H7 (cell line): ENCODE measurements around the gene UBE2F. TPM values are rescaled to one million over a fixed set of nuclear protein-coding genes. Genes with fewer than 3 reads are reported as not detected.
A peak's percentile ranks its signal among the peaks of the same experiment; 100 is the strongest.
"Not testable (repeated sequence)": the region's sequence is repeated elsewhere in the genome, so short reads cannot be mapped to it uniquely, and the experiment has no call there.

ENCODE experiments used
- DNase-seq: peaks from one replicate; pipeline ENCODE4 v3.0.0; 2012
- H3K27me3 ChIP-seq: 2 replicates; pipeline ENCODE4 v1.6.0; 2011; ENCODE audit warnings: mild to moderate bottlenecking, low read length; ENCODE audit not compliant: control insufficient read depth, insufficient read depth
- H3K36me3 ChIP-seq: replicated peaks from 2 replicates; pipeline ENCODE4 v1.5.1; 2011; ENCODE audit warnings: low read length; ENCODE audit not compliant: control insufficient read depth, insufficient read depth
- H3K4me3 ChIP-seq: 2 replicates; pipeline ENCODE4 v1.5.1; 2011; ENCODE audit warnings: low read depth, mild to moderate bottlenecking, control low read depth, low read length, moderate library complexity; ENCODE audit not compliant: insufficient read depth
- total RNA-seq: library from RNA; depleted of rRNA; stranded (reverse); fragments of >200 nt; shearing (Covaris generic); gene quantifications from 2 replicates; pipeline ENCODE4 v1.2.3, GENCODE V29; 2014

Gene UBE2F
- total RNA-seq, 1 experiment from 2014 or later = 54.8 TPM

DNA sequence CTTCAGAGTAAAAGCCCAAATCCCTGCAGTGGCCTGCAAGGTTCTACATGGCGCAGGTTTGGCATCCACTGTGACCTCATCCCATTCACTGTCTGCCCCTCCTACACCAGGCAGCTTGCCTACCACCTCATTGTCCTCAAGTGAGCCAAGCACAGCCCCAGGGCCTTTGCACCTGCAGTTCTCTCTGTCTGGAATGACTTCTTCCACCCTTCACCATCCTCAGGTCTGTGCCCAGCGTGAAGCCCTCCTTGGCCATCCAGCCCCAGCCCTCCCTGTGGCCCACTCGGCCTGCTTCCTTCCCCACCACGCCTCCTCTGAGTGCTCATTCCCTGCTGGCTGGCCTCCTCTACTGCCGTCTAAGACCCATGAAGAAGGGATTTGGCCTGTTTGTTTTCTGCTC, 32.6 kb upstream of the UBE2F start:
- Histone ChIP-seq H3K27me3 (no peaks in the 10 kb centered on the region), H3K4me3 (no peak overlapping the region), H3K36me3 (no peaks in the 10 kb centered on the region)
- DNase-seq = no peak

DNA sequence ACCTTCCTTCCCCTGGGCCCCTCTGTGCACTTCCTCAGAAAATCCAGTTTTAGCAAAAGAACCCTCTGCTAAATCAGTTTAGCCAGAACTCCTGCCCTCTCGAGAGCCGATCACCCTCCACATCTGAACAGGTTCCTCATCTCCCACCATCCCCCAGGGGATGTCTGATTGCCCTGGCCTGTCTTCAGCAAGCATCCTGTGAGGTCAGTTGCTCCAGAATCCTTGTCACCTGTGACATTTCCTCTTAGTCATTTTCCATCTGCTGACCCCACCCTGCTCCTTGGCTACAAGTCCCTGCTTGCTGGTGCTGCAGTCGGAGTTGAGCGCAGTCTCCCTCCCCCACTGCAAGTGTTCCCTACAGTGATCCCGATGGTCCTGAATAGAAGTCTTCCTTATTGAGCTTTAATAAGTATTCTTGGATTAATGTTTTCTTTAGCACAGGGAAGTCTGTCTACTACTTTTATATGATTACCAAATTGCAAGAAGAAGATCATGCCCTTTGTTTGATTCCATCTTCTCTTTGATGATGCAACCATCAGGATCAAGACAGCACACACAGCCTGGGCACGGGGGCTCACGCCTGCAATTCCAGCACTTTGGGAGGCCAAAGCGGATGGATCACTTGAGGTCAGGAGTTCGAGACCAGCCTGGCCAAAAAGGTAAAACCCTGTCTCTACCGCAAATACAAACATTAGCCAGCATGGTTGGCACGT, 30.9 kb upstream of the UBE2F start:
- Histone ChIP-seq H3K4me3 (no peak overlapping the region), H3K27me3 (no peaks in the 10 kb centered on the region), H3K36me3 (no peaks in the 10 kb centered on the region)
- no peak for DNase-seq

DNA sequence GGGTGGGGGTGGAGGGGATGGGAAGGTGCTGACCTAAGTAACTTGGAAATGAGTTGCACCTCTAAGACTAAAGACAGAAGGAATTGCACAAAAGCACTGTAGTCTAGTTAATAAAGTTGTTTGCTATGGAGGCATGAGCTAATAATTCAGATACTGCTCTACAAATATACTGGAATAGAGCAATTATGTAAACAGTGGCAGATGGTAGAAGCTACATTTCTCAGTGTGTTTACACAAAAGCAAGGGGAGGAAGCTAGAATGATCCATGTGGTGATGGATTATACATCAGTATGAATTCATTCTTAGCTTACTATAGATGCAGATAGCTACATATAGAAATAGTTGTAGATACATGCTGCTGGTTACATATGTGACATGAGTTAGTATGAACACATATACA, 27.6 kb upstream of the UBE2F start:
- Histone ChIP-seq H3K36me3 (no peaks in the 10 kb centered on the region), H3K4me3 (no peak overlapping the region), H3K27me3 (no peaks in the 10 kb centered on the region)
- DNase-seq = no peak

DNA sequence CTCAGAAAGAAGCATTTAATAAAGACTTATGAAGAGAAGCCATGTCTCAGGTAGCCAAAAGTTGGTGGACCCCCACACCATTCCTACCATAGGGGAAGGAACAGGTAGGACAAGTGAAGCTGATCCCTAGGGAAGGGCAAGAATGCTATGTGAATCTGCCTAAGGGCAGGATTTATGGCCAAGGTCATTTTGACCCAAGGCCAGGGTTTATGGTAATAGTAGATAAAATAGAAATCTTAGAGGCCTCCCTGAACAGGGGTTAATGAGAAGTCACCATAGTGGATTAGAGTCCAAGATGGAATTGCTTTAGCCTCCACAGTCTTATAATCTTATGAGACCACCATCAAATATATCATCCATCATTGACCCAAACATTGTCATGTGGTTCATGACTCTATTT, 26.0 kb upstream of the UBE2F start:
- no peak for DNase-seq
- no peak overlapping the region for H3K4me3 ChIP-seq
- H3K36me3 ChIP-seq = no peaks in the 10 kb centered on the region
- H3K27me3 ChIP-seq = no peaks in the 10 kb centered on the region

DNA sequence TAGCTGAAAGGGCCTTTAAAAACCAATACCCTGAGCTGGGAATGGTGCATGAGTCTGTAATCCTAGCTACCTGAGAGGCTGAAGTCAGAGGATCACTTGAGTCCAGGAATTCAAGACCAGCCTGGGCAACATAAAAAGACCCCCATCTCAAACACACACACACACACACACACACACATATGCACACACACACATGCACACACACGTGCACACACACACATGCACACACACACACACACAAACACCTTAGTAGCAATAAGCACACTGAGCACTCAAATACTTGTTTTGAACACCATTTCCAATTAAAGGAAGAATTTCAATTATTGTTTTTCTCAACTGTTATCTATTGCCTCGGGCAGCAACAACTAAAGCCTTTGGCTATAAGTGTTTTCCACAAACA, 25.6 kb upstream of the UBE2F start:
- Histone ChIP-seq H3K4me3 (no peak overlapping the region), H3K36me3 (no peaks in the 10 kb centered on the region), H3K27me3 (no peaks in the 10 kb centered on the region)
- DNase-seq = no peak

DNA sequence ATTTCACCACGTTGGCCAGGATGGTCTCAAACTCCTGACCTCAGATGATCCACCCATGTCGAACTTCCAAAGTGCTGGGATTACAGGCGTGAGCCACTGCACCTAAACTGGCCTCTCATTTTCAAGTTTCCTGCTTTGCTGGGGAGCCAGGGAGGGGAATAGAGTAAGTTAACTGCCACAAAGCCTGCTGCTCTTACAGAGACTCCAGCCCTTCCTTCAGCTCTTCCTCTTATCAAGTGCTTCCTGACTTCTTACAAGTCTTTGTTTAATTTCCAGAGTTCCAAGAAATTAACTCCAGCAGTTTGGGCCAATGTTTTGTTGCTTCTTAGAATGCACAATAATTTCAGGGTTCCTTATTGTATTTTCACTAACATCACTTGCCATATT, 24.3 kb upstream of the UBE2F start:
- DNase-seq = no peak
- H3K27me3 ChIP-seq = no peaks in the 10 kb centered on the region
- H3K4me3 ChIP-seq = no peak overlapping the region
- no peaks in the 10 kb centered on the region for H3K36me3 ChIP-seq

DNA sequence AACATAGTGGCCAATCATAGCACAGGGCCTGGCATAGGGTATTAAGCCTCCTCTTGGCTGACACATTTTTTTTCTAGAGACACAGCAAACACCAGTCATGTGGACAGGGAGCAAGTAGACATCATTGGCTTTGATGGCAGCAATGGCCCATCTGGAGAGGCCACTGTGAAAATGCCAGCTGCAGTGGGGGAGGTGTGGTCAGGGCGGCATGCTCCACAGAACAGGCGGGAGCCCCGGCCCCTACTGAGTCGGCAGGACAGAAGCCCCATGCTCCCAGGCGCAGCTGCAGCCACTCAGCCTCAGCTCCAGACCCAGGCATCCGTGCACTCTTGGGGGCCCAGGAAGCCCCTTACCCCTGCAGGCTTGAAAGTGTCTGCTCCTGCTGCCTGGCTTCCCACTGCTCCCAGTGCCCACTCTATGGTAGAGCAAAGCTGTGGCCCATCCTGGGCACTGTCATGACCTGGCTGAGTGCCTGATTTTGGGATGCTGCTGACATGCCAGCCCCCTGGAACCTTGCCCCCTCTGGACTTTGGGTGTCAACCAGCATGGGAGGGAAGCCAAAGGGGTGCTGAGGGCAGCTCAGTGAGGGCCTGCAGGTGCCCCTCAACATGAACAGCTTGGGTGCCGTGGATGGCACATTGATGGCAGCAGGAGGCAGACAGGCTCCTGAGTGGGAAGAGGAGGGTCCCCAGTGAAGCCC, 23.3 kb upstream of the UBE2F start:
- no peak for DNase-seq
- Histone ChIP-seq H3K4me3 (no peak overlapping the region), H3K27me3 (no peaks in the 10 kb centered on the region), H3K36me3 (no peaks in the 10 kb centered on the region)

DNA sequence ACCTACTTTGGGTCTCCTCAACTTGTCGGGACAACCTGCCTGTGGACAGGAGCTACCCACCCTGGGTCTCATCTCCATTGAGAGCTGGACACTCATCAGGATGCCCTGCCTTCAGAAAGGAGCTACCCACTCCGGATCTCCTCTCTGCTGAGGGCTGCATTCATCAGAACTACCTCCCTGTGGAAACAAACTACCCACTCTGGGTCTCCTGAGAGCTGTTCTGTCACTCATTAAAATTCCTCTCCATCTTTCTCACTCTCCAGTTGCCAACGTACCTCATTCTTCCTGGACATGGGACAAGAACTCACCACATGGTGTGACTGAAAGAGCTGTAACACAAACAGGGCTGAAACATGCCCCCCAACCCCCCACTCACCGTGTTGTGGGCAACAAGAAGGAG, 22.5 kb upstream of the UBE2F start:
- Histone ChIP-seq H3K36me3 (no peaks in the 10 kb centered on the region), H3K27me3 (no peaks in the 10 kb centered on the region), H3K4me3 (no peak overlapping the region)
- DNase-seq = no peak

DNA sequence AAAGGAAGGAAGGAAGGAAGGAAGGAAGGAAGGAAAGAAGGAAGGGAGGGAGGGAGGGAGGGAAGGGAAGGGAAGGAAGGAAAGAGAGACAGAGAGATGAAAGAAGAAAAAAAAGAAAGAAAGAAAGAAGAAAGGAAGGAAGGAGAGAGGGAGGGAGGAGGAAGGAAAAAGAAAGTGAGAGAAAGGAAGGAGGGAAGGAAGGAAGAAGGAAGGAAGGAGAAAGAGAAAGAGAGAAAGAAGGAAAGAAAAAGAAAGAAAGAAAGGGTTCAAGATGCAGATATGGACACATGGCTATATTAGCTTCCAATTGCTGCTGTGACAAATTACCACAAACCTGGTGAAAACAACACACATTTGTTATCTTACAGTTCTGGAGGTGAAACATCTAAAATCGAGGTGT, 20.4 kb upstream of the UBE2F start:
- no peaks in the 10 kb centered on the region for H3K36me3 ChIP-seq
- H3K27me3 ChIP-seq = no peaks in the 10 kb centered on the region
- H3K4me3 ChIP-seq = no peak overlapping the region
- DNase-seq = no peak

DNA sequence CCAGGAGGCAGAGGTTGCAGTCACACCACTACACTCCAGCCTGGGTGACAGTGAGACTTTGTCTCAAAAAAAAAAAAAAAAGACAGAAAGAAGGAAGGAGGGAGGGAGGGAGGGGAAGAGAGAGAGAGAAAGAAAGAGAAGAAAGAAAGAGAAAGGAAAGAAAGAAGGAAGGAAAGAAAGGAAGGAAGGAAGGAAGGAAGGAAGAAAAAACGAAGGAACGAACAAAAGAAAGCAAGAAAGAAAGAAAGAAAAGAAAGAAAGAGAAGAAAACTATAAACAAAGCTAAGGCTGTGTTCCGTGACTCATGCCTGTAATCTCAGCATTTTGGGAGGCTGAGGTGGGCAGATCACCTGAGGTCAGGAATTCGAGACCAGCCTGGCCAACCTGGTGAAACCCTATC, 15.5 kb upstream of the UBE2F start:
- DNase-seq, H3K4me3 ChIP-seq, H3K27me3 ChIP-seq, H3K36me3 ChIP-seq: not testable (repeated sequence)

DNA sequence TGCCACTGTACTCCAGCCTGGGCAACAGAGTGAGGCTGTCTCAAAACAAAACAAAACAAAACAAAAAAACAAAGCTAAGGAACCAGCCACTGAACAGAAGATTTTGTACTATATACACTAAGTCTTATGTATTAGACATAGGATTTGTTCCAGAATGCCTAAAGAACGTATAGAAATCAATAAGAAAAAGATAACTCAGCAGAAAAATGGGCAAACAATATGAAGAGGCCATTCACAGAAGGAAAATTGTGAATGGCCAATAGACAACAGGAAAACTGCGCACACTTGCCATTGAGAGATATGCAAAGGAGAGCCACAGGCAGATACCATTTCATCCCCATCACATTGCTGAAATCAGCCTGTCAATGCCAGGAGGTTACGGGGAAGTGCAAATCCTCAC, 14.9 kb upstream of the UBE2F start:
- Histone ChIP-seq H3K27me3 (peaks cover 8% of the 10 kb centered on the region), H3K36me3 (no peaks in the 10 kb centered on the region), H3K4me3 (no peak overlapping the region)
- no peak for DNase-seq

DNA sequence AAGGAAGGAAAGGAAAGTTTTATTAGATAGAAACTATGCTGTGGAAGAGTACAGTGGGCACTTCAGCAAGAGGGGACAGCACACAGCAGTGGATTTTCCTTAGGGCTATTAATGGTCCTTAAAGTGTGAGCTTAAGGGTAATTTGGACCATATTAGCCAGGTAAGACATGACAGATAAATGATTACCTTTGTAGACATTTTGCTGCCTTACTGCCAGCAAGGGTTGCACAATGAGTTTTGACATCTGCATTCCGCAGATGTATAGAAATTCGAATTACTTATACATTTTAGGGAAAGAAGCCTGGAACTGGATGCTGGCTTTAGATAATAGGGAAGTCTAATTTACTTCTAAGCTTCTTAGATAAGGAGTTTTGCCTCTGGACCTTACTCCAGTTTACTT, 14.0 kb upstream of the UBE2F start:
- H3K4me3 ChIP-seq = no peak overlapping the region
- no peak for DNase-seq
- peaks cover 9% of the 10 kb centered on the region for H3K27me3 ChIP-seq
- H3K36me3 ChIP-seq = no peaks in the 10 kb centered on the region

DNA sequence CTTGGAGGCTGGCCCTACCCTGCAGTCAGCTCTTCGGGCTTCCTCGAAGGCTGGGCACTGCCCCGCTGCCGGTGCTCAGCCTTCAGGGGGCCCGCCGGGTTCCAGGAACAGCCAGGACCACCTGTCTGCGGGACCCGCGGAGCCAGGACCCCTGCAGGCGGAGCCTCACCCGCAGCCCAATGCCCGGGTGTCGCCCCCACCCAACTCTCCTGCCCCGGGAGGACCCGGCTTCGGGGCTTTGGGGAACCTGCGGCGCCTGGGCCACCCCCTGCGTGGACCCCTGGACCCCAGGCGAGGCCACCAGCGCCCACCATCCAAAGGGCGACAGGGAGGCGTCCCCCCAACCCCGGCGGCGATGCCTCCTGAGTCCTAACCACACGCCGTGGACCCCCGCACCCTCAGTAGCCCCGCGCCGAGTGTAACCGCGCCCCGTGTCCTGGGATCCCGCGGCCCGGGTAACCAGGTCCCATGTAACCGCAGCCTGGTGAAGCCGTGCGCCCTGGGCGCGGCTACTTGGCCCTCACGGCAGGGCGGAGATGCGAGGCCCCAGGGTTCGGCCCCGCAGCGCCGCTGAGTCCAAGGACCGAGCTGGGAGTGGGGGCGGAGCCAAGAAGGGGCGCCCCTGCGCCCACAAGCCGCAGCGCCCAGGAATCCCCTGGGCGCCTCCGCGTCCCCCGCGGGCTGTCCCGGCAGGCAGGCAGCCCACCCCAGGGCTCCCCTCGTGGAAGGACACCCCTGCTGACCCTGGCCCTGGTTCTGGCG, 11.0 kb upstream of the UBE2F start:
- peak; percentile 85 for DNase-seq
- Histone ChIP-seq H3K36me3 (no peaks in the 10 kb centered on the region), H3K27me3 (peaks cover 9% of the 10 kb centered on the region), H3K4me3 (peak overlapping the region; percentile 51)

DNA sequence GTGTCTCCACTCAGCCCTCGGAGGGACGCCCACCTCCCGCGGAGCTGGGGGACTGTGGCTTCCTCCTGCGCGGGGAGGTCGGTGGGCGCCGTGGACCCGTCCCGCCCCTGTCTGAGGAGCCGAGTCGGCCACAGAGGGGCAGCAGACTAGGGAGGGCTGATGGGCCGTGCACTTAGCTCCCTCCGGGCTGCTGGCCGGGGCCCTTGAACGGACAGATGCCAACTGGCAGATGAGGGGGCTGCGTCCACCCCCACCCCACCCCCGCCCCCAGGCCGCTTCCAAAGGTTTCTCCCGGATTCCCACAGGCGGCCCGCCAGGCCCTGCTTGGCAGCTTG, 10.4 kb upstream of the UBE2F start:
- Histone ChIP-seq H3K36me3 (no peaks in the 10 kb centered on the region), H3K4me3 (peak overlapping the region; percentile 51), H3K27me3 (peaks cover 9% of the 10 kb centered on the region)
- peak; percentile 86 for DNase-seq

DNA sequence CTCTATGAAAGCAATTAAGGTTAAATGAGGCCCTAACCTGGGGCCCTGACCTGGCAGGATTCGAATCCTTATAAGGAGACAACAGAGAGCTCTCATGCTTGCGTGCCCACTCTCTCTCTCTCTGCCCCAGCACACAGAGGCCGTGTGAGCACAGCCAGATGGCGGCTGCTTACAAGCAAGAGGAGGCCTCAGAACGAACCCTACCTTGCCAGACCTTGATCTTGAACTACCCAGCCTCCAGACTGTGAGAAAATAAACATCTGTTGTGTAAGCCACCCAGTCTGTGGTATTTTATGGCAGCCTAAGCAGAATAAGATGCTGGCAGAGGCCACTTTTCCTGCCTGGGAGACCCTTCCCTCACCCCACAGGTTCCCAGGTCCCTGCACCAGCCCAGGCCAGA, 5.2 kb upstream of the UBE2F start:
- H3K4me3 ChIP-seq = peak overlapping the region; percentile 22; the same call in 1 of the 2 replicates
- no peaks in the 10 kb centered on the region for H3K36me3 ChIP-seq
- H3K27me3 ChIP-seq = peaks cover 3% of the 10 kb centered on the region
- DNase-seq = no peak
